ENCODE data around the gene FHL2. TPM values are rescaled to one million over a fixed set of nuclear protein-coding genes. Genes with fewer than 3 reads are reported as not detected.
A peak's percentile ranks its signal among the peaks of the same experiment; 100 is the strongest.

The FHL2 gene
- total RNA-seq, 1 experiment from 2014 or later, result 109 TPM

DNA sequence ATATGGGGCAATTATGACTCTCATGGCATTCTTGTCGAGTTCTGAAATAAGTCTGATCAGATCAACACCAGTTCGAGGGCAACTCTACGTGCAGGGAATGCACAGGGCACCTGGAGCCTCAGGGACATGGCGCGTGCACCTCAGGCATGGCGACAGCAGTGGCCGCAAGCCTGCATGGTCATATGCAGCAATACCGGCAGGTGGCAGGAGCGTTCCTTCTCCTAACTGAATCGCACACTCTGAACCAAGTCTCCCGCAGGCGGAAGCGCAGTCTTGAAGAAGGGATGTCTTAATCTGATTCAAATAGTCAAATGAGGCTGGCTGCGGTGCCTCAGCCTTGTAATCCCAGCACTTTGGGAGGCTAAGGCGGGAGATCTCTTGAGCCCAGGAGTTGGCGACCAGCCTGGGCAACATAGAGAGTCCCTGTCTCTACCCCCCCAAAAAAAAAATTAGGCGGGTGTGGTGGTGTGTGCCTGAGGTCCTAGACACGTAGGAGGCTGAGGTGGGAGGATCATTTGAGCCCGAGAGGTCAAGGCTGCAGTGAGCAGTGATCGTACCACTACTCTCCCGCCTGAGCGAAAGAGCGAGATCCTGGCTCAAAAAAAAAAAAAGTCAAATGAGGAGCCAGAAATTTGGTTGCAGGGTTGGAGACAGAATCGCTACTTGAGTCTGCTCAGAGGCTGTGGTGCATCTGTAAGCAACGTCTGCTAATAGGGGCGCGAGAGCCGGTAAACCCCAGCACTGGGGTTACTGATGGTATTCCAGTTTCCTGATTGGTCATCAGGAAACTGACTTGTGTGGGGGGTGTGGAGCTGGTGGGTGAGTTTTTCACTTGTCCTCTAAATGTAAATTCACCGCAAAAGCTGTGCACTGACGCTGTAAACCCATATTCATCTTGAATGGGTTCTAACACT lies 28.8 kb downstream of the FHL2 start:
- peaks cover 82% of the 10 kb centered on the region for H3K36me3 ChIP-seq (ENCODE audit: low read depth)
- no peaks in the 10 kb centered on the region for H3K4me1 ChIP-seq (replicated peaks; ENCODE audit: insufficient read depth)
- POLR2A ChIA-PET (ENCODE audit: unreplicated experiment), result interaction anchor here (0.6 kb wide), 1 partner anchor 22 kb away, joined by 5 read pairs; no protein-coding TSS in a partner anchor

GRCh38 chr2:105368759-105369408 lies 30.0 kb downstream of the FHL2 start:
- ChIA-PET POLR2A (ENCODE audit: unreplicated experiment) (interaction anchor here (0.6 kb wide), 1 partner anchor 21 kb away, joined by 5 read pairs; no protein-coding TSS in a partner anchor), CTCF (no interaction called here)
- H3K36me3 ChIP-seq (ENCODE audit: low read depth), result peaks cover 83% of the 10 kb centered on the region
- H3K27ac ChIP-seq, result no peak overlapping the region
- H3K9me3 ChIP-seq (ENCODE audit: insufficient read depth, low read depth), result no peaks in the 10 kb centered on the region
- intact Hi-C loops (cut with micrococcal nuclease; ENCODE audit: unreplicated experiment), result no loop called here
- TF ChIP-seq EZH2 (IDR thresholded peaks at IDR 0.05; ENCODE audit: low read depth) (no peak), CTCF (conservative IDR thresholded peaks at IDR 0.05) (no peak)
- peaks cover 51% of the 10 kb centered on the region for H3F3A ChIP-seq (ENCODE audit: insufficient read depth, low read depth)
- H3K4me3 ChIP-seq, result no peak overlapping the region
- H3K4me1 ChIP-seq (replicated peaks; ENCODE audit: insufficient read depth), result no peaks in the 10 kb centered on the region
- H3K9me2 ChIP-seq (ENCODE audit: insufficient read depth), result no peaks in the 10 kb centered on the region
- no TSS peak for BruUV-seq (replicated peaks)
- peaks cover 28% of the 10 kb centered on the region; the same call in 1 of the 2 replicates for H3K79me2 ChIP-seq (ENCODE audit: low read depth)
- no peaks in the 10 kb centered on the region; the same call in 1 of the 2 replicates for H4K20me1 ChIP-seq (ENCODE audit: insufficient read depth)
- H3K27me3 ChIP-seq (ENCODE audit: insufficient read depth, low read depth), result no peaks in the 10 kb centered on the region
- H2AFZ ChIP-seq, result no peak overlapping the region
- DNase-seq, result no peak
- no peak overlapping the region for H3K4me2 ChIP-seq

More for the DNA sequence above, 28.8 kb downstream of the FHL2 start:
- H2AFZ ChIP-seq, result no peak overlapping the region
- intact Hi-C loops (cut with micrococcal nuclease; ENCODE audit: unreplicated experiment), result no loop called here
- H3K27ac ChIP-seq, result no peak overlapping the region
- DNase-seq, result peak in 1 of 2 experiments; percentile 46
- BruUV-seq (replicated peaks), result no TSS peak
- H3K79me2 ChIP-seq (ENCODE audit: low read depth), result peaks cover 38% of the 10 kb centered on the region; the same call in 1 of the 2 replicates
- H3K9me3 ChIP-seq (ENCODE audit: insufficient read depth, low read depth), result no peaks in the 10 kb centered on the region
- H3K27me3 ChIP-seq (ENCODE audit: insufficient read depth, low read depth), result no peaks in the 10 kb centered on the region
- TF ChIP-seq EZH2 (IDR thresholded peaks at IDR 0.05; ENCODE audit: low read depth) (no peak), CTCF (conservative IDR thresholded peaks at IDR 0.05) (no peak; the same call in 1 of the 2 replicates)
- H3K4me2 ChIP-seq, result no peak overlapping the region
- H3F3A ChIP-seq (ENCODE audit: insufficient read depth, low read depth), result peaks cover 45% of the 10 kb centered on the region
- no peaks in the 10 kb centered on the region for H3K9me2 ChIP-seq (ENCODE audit: insufficient read depth)
- H4K20me1 ChIP-seq (ENCODE audit: insufficient read depth), result no peaks in the 10 kb centered on the region; the same call in 1 of the 2 replicates
- CTCF ChIA-PET, result no interaction called here
- no peak overlapping the region for H3K4me3 ChIP-seq

- Histone ChIP-seq H3K9me3 (ENCODE audit: insufficient read depth, low read depth) (no peaks in the 10 kb centered on the region), H3K4me2 (no peak overlapping the region), H2AFZ (no peak overlapping the region), H4K20me1 (ENCODE audit: insufficient read depth) (no peaks in the 10 kb centered on the region; the same call in 1 of the 2 replicates), H3K79me2 (ENCODE audit: low read depth) (peaks cover 12% of the 10 kb centered on the region; the same call in 1 of the 2 replicates), H3K9me2 (ENCODE audit: insufficient read depth) (no peaks in the 10 kb centered on the region), H3K27ac (no peak overlapping the region), H3K27me3 (ENCODE audit: insufficient read depth, low read depth) (no peaks in the 10 kb centered on the region), H3F3A (ENCODE audit: insufficient read depth, low read depth) (peaks cover 52% of the 10 kb centered on the region), H3K4me3 (no peak overlapping the region), H3K36me3 (ENCODE audit: low read depth) (peaks cover 79% of the 10 kb centered on the region), H3K4me1 (replicated peaks; ENCODE audit: insufficient read depth) (no peaks in the 10 kb centered on the region)
- POLR2A ChIA-PET (ENCODE audit: unreplicated experiment), result no interaction called here
- DNase-seq, result no peak
- CTCF ChIA-PET, result interaction anchor here (0.6 kb wide), 1 partner anchor 21 kb away, joined by 3 read pairs; no protein-coding TSS in a partner anchor
- BruUV-seq (replicated peaks), result no TSS peak
- intact Hi-C loops (cut with micrococcal nuclease; ENCODE audit: unreplicated experiment), result no loop called here
- TF ChIP-seq EZH2 (IDR thresholded peaks at IDR 0.05; ENCODE audit: low read depth), result no peak
- no peak for TF ChIP-seq CTCF (conservative IDR thresholded peaks at IDR 0.05)
These were observed 33.6 kb downstream of the FHL2 start for GRCh38 chr2:105365206-105365605.
